Fibroblast of pulmonary artery (primary cell): ENCODE results near the gene RUBCN.

Source experiments
- DNase-seq: peaks from one replicate; pipeline ENCODE4 v3.0.0-alpha.2; 2010; ENCODE audit warnings: low read depth
- H3K4me3 ChIP-seq: replicated peaks from 2 replicates; pipeline ENCODE4 v1.5.1; 2011; ENCODE audit warnings: low read depth, mild to moderate bottlenecking, control low read depth, low read length, moderate library complexity
- TF ChIP-seq, protein P1 (sequence below): IDR thresholded peaks from 2 replicates; pipeline ENCODE4 v1.5.1; 2011; ENCODE audit warnings: mild to moderate bottlenecking, control low read depth, low read length, inconsistent platforms; ENCODE audit errors: missing control alignments

Gene RUBCN

GRCh38 chr3:197756704-197757103 is 20.0 kb upstream of the RUBCN start:
- no peak overlapping the region for H3K4me3 ChIP-seq
- DNase-seq = no peak
- TF ChIP-seq, protein P1, sequence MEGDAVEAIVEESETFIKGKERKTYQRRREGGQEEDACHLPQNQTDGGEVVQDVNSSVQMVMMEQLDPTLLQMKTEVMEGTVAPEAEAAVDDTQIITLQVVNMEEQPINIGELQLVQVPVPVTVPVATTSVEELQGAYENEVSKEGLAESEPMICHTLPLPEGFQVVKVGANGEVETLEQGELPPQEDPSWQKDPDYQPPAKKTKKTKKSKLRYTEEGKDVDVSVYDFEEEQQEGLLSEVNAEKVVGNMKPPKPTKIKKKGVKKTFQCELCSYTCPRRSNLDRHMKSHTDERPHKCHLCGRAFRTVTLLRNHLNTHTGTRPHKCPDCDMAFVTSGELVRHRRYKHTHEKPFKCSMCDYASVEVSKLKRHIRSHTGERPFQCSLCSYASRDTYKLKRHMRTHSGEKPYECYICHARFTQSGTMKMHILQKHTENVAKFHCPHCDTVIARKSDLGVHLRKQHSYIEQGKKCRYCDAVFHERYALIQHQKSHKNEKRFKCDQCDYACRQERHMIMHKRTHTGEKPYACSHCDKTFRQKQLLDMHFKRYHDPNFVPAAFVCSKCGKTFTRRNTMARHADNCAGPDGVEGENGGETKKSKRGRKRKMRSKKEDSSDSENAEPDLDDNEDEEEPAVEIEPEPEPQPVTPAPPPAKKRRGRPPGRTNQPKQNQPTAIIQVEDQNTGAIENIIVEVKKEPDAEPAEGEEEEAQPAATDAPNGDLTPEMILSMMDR = no peak

DNA sequence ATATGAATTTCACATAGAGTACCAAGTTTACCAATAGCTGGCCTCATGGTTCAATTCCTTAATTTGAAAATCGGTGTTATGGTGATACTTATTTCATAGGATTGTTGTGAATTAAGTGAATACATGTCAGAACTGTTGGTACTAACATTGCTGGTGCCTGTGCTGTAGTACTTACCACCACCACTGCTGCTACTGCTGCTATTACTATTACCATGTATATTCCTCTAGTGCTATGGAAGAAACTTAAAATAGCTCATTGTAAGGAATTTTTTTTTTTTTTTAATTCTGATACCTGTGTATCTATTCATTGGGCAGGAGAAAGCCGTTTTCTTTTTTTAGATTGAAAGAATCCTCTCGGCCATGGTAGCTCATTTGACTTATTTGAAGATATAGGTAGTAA is 16.6 kb upstream of the RUBCN start:
- DNase-seq = peak; percentile 20
- TF ChIP-seq, protein P1 = peak; percentile 11
- H3K4me3 ChIP-seq = no peak overlapping the region

GRCh38 chr3:197752107-197752506 is 15.4 kb upstream of the RUBCN start:
- TF ChIP-seq, protein P1 = no peak
- H3K4me3 ChIP-seq = no peak overlapping the region
- no peak for DNase-seq

GRCh38 chr3:197750858-197751737 is 14.4 kb upstream of the RUBCN start:
- TF ChIP-seq, protein P1 = no peak
- peak; percentile 42 for DNase-seq
- H3K4me3 ChIP-seq = peak overlapping the region; percentile 66

DNA sequence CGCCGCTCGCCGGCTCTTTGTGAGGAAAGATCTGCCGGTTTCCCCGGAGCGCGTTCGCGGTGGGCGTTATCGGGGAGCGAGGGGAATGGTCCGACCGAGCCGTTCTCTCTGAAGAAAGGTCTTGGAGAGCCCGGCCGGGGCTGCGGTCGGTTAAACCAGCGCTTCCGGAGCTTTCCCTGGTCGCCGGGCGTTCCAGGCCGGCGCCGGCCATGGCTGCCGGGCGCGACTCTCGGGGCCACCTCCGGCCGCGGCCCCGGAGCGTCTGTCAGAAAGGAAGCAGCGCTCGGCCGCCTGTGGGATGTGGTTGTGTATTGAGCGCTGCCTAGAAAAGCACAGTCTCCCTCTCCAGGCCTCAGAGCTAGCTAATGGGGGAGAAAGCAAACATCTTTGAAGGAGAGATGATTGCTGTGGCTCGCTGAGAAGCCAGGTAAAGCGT is 13.7 kb upstream of the RUBCN start:
- H3K4me3 ChIP-seq = peak overlapping the region; percentile 66
- TF ChIP-seq, protein P1 = no peak
- peak; percentile 72 for DNase-seq

DNA sequence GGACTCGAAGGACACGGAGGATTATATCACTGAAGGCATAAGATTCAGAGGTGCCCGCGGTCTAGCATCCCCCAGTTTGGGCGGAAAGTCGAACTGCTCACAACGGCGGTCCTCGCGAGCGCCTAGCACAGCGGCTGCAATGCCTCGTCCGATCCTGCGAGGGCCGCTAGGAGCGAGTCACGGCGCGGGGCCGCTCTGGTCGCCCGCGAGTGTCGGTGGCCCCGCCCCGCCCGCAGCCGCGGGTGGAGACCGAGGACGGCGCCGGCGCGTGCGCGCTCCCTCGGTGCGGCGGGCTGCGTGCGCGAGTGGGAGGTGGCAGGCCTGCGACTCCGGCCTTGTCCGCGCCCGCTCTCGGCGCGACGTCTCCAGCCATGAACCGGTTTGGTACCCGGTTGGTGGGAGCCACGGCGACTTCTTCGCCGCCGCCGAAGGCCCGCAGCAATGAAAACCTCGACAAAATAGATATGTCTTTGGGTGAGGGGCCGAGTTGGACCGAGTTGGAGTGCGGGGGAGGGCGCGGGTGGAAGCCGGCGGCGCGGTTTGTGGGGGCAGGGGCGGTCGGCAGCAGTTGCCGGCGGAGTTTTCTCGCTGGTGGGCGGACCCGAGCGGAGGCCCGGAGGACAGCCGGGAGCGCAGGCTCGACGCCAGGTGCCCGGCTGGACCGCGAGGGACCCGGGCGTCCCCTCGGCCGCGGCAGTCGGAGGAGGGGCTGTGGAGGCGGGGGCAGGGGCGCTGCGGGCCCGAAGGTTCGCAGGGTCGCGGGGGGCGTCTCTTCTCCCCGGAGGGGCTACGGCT is 13.1 kb upstream of the RUBCN start, which contains the start of gene FYTTD1:
Gene FYTTD1 (plus strand): TSS at position 283 of the 795 bp plus-strand sequence. CDS start 89 bp downstream, at position 372.
- peak; percentile 88 for DNase-seq
- peak within 1 kb of the TSS; percentile 66 for H3K4me3 ChIP-seq
- TF ChIP-seq, protein P1 = peak; percentile 22
